H9 (cell line): Measurements from ENCODE around the gene SDK1. TPM values are rescaled to one million over a fixed set of nuclear protein-coding genes. Genes with fewer than 3 reads are reported as not detected.

Source experiments
- DNase-seq: peaks from one replicate; pipeline ENCODE4 v3.0.0-alpha.2; 2017
- H2AFZ ChIP-seq: one replicate; pipeline ENCODE4 v1.6.1; 2013; ENCODE audit warnings: mild to moderate bottlenecking, low read length, control low read depth, moderate library complexity
- H2AK5ac ChIP-seq: 2 replicates; pipeline ENCODE4 v1.6.1; 2013; ENCODE audit warnings: low read length, control low read depth, mixed read lengths; ENCODE audit not compliant: insufficient read length
- H2BK120ac ChIP-seq: one replicate; pipeline ENCODE4 v1.6.1; 2013; ENCODE audit warnings: low read depth, mild to moderate bottlenecking, low read length, control low read depth, inconsistent platforms; ENCODE audit not compliant: poor library complexity, severe bottlenecking
- H2BK12ac ChIP-seq: 2 replicates; pipeline ENCODE4 v1.6.1; 2013; ENCODE audit warnings: low read length, control low read depth, mixed read lengths, low read depth; ENCODE audit not compliant: insufficient read length
- H2BK15ac ChIP-seq: 2 replicates; pipeline ENCODE4 v1.6.1; 2013; ENCODE audit warnings: low read depth, low read length, control low read depth
- H2BK20ac ChIP-seq: one replicate; pipeline ENCODE4 v1.6.1; 2013; ENCODE audit warnings: low read depth, mild to moderate bottlenecking, low read length, control low read depth, inconsistent platforms; ENCODE audit not compliant: poor library complexity, severe bottlenecking
- H2BK5ac ChIP-seq: 2 replicates; pipeline ENCODE4 v1.6.1; 2013; ENCODE audit warnings: low read length, control low read depth, mixed read lengths; ENCODE audit not compliant: insufficient read length
- H3K14ac ChIP-seq: 2 replicates; pipeline ENCODE4 v1.6.1; 2013; ENCODE audit warnings: low read length, control low read depth; ENCODE audit not compliant: insufficient read depth
- H3K18ac ChIP-seq: 2 replicates; pipeline ENCODE4 v1.6.1; 2013; ENCODE audit warnings: low read depth, mild to moderate bottlenecking, mixed read lengths, low read length, control low read depth; ENCODE audit not compliant: insufficient read length
- H3K23ac ChIP-seq: 2 replicates; pipeline ENCODE4 v1.6.1; 2013; ENCODE audit warnings: low read length, control low read depth, mixed read lengths, low read depth; ENCODE audit not compliant: insufficient read length
- H3K23me2 ChIP-seq: 2 replicates; pipeline ENCODE4 v1.6.1; 2013; ENCODE audit warnings: low read depth, mild to moderate bottlenecking, mixed read lengths, low read length, control low read depth; ENCODE audit not compliant: insufficient read length, poor library complexity, severe bottlenecking
- H3K27ac ChIP-seq: 2 replicates; pipeline ENCODE4 v1.5.1; 2013; ENCODE audit warnings: low read length, control low read depth, mixed read lengths, low read depth; ENCODE audit not compliant: insufficient read length
- H3K27me3 ChIP-seq: 2 replicates; pipeline ENCODE4 v1.6.1; 2013; ENCODE audit warnings: low read length, control low read depth, inconsistent platforms; ENCODE audit not compliant: insufficient read depth
- H3K4ac ChIP-seq: 2 replicates; pipeline ENCODE4 v1.6.1; 2013; ENCODE audit warnings: low read depth, mild to moderate bottlenecking, control low read depth, inconsistent platforms, low read length, moderate library complexity
- H3K4me1 ChIP-seq: 2 replicates; pipeline ENCODE4 v1.6.1; 2013; ENCODE audit warnings: low read length, control low read depth, inconsistent platforms; ENCODE audit not compliant: insufficient read depth
- H3K4me2 ChIP-seq: 2 replicates; pipeline ENCODE4 v1.6.1; 2013; ENCODE audit warnings: low read length, control low read depth, mixed read lengths; ENCODE audit not compliant: insufficient read length, insufficient read depth
- H3K56ac ChIP-seq: 2 replicates; pipeline ENCODE4 v1.6.1; 2013; ENCODE audit warnings: low read depth, mild to moderate bottlenecking, mixed read lengths, low read length, control low read depth; ENCODE audit not compliant: insufficient read length
- H3K79me1 ChIP-seq: 2 replicates; pipeline ENCODE4 v1.6.1; 2013; ENCODE audit warnings: low read depth, mild to moderate bottlenecking, moderate library complexity, low read length, control low read depth, inconsistent platforms; ENCODE audit not compliant: insufficient read depth, poor library complexity, severe bottlenecking
- H3K79me2 ChIP-seq: 2 replicates; pipeline ENCODE4 v1.6.1; 2013; ENCODE audit warnings: low read length, control low read depth, inconsistent platforms; ENCODE audit not compliant: insufficient read depth
- H3K9ac ChIP-seq: 2 replicates; pipeline ENCODE4 v1.6.1; 2013; ENCODE audit warnings: low read length, control low read depth, mixed read lengths; ENCODE audit not compliant: insufficient read length; ENCODE audit errors: extremely low read depth
- H3K9me3 ChIP-seq: one replicate; pipeline ENCODE4 v1.6.1; 2013; ENCODE audit warnings: low read depth, low read length, inconsistent platforms; ENCODE audit not compliant: control insufficient read depth
- H3T11ph ChIP-seq: one replicate; pipeline ENCODE4 v1.6.1; 2013; ENCODE audit warnings: mild to moderate bottlenecking, low read length, control low read depth, inconsistent platforms
- H4K20me1 ChIP-seq: one replicate; pipeline ENCODE4 v1.6.1; 2013; ENCODE audit not compliant: control insufficient read depth, insufficient read length, insufficient read depth
- H4K5ac ChIP-seq: 2 replicates; pipeline ENCODE4 v1.6.1; 2013; ENCODE audit warnings: low read depth, mild to moderate bottlenecking, mixed read lengths, low read length, control low read depth; ENCODE audit not compliant: insufficient read length
- H4K8ac ChIP-seq: replicated peaks from 2 replicates; pipeline ENCODE4 v1.6.1; 2013; ENCODE audit warnings: low read length, control low read depth, mixed read lengths, low read depth; ENCODE audit not compliant: insufficient read length
- H4K91ac ChIP-seq: 2 replicates; pipeline ENCODE4 v1.6.1; 2013; ENCODE audit warnings: low read depth, mild to moderate bottlenecking, moderate library complexity, mixed read lengths, low read length, control low read depth; ENCODE audit not compliant: insufficient read length
- H3K27ac Mint-ChIP-seq, 3 experiments: 2 replicates in 2 of 3; 3 replicates in 1 of 3; pipeline ENCODE4 v1.8.0; 2020 to 2021; ENCODE audit warnings: mixed read lengths in 3 of 3, mild to moderate bottlenecking in 1 of 3, moderate library complexity in 1 of 3
- H3K27me3 Mint-ChIP-seq: 2 replicates; pipeline ENCODE4 v1.8.0; 2021; ENCODE audit warnings: low read depth, mild to moderate bottlenecking, moderate library complexity, mixed read lengths
- H3K36me3 Mint-ChIP-seq, 3 experiments: 2 replicates in 2 of 3; 3 replicates in 1 of 3; pipeline ENCODE4 v1.8.0; 2020 to 2021; ENCODE audit warnings: low read depth in 3 of 3, mixed read lengths in 3 of 3; ENCODE audit not compliant: insufficient read depth in 1 of 3
- H3K4me1 Mint-ChIP-seq, 2 experiments: 2 replicates each; pipeline ENCODE4 v1.8.0; 2020; ENCODE audit warnings: mixed read lengths in 2 of 2
- H3K4me3 Mint-ChIP-seq, 2 experiments: 2 replicates in 1 of 2; 3 replicates in 1 of 2; pipeline ENCODE4 v1.8.0; 2020 to 2021; ENCODE audit warnings: mild to moderate bottlenecking in 2 of 2, mixed read lengths in 2 of 2, moderate library complexity in 1 of 2
- H3K9me3 Mint-ChIP-seq, 2 experiments: 2 replicates in 1 of 2; 3 replicates in 1 of 2; pipeline ENCODE4 v1.8.0; 2020; ENCODE audit warnings: mild to moderate bottlenecking in 2 of 2, mixed read lengths in 2 of 2, moderate library complexity in 1 of 2
- CTCF ChIP-seq: fragments of 200-600 bp; sonication (generic); conservative IDR thresholded peaks from 3 replicates; pipeline ENCODE4 v1.8.0; 2021; ENCODE audit warnings: antibody characterized with exemption, mild to moderate bottlenecking
- WGBS: extraction: QIAGEN DNeasy Blood & Tissue Kit; methylation state at CpG from one replicate; pipeline ENCODE4 v1.1.7; 2013; ENCODE audit warnings: missing lambda C conversion rate, low lambda C conversion rate, mixed read lengths; ENCODE audit not compliant: insufficient read length; ENCODE audit errors: extremely low coverage; 5-methylcytosine and 5-hydroxymethylcytosine counted together
- total RNA-seq: library from RNA; stranded (reverse); gene quantifications from 2 replicates; pipeline ENCODE4 v1.2.1, GENCODE V29; 2021

SDK1 gene
- total RNA-seq, 1 experiment from 2014 or later, result 8.7 TPM

- H3K36me3 Mint-ChIP-seq, result peaks cover 3 to 9% (median 7%) of the 10 kb centered on the region in 3 experiments; a peak in 6 of 7 replicates
- no peak overlapping the region for H4K5ac ChIP-seq
- no peak overlapping the region for H3K27ac ChIP-seq
- H2BK5ac ChIP-seq, result no peak overlapping the region
- no peak overlapping the region for H3K14ac ChIP-seq
- no peak overlapping the region for H2AFZ ChIP-seq
- peaks cover 5% of the 10 kb centered on the region; the same call in 1 of the 2 replicates for H3K4me1 ChIP-seq
- H3K27me3 Mint-ChIP-seq, result no peaks in the 10 kb centered on the region
- H3T11ph ChIP-seq, result no peak overlapping the region
- no CpG with 5 or more reads among the region's 5 CpGs for whole genome bisulfite sequencing
- H2AK5ac ChIP-seq, result no peak overlapping the region
- H3K79me2 ChIP-seq, result no peaks in the 10 kb centered on the region
- peaks cover 15 to 18% of the 10 kb centered on the region in 2 experiments for H3K4me1 Mint-ChIP-seq
- H2BK20ac ChIP-seq, result no peak overlapping the region
- no peak overlapping the region for H3K56ac ChIP-seq
- H3K27ac Mint-ChIP-seq, result peak overlapping the region; percentile 25 to 91 (median 80); a peak in 5 of 7 replicates
- H3K9ac ChIP-seq, result no peak overlapping the region
- H3K27me3 ChIP-seq, result no peaks in the 10 kb centered on the region
- no peaks in the 10 kb centered on the region for H3K23me2 ChIP-seq
- no peak overlapping the region for H3K18ac ChIP-seq
- no peak overlapping the region for H3K4me3 Mint-ChIP-seq
- no peak overlapping the region for H2BK15ac ChIP-seq
- no peak for DNase-seq
- no peaks in the 10 kb centered on the region for H3K79me1 ChIP-seq
- H3K4ac ChIP-seq, result no peak overlapping the region
- H4K91ac ChIP-seq, result no peak overlapping the region
- H3K9me3 ChIP-seq, result no peaks in the 10 kb centered on the region
- no peaks in the 10 kb centered on the region for H4K20me1 ChIP-seq
- no peak overlapping the region for H3K4me2 ChIP-seq
- TF ChIP-seq CTCF, result no peak
- H2BK12ac ChIP-seq, result no peak overlapping the region
- no peak overlapping the region for H3K23ac ChIP-seq
- peaks cover 2 to 10% of the 10 kb centered on the region in 2 experiments; a peak in 3 of 5 replicates for H3K9me3 Mint-ChIP-seq
- H2BK120ac ChIP-seq, result peak overlapping the region; percentile 44
- H4K8ac ChIP-seq, result no peak overlapping the region
Observed at GRCh38 chr7:3979611-3980299, 678.7 kb downstream of the SDK1 start.
